Activated CD4-positive, alpha-beta memory T cell treated with anti-CD3 and anti-CD28 coated beads, Interleukin-2, amount 10 ng/mL, durations not matched to agents 7 days and 5 days (primary cell): ENCODE measurements around the gene POF1B. TPM values are rescaled to one million over a fixed set of nuclear protein-coding genes. Genes with fewer than 3 reads are reported as not detected.
A peak's percentile ranks its signal among the peaks of the same experiment; 100 is the strongest.
"Not testable (repeated sequence)": the region's sequence is repeated elsewhere in the genome, so short reads cannot be mapped to it uniquely, and the experiment has no call there.

Source experiments
- CTCF ChIA-PET: fragments of 350-600 bp; sonication (Branson Sonifier 250); formaldehyde crosslinking; loops from one replicate; lab custom pipeline; 2021; ENCODE audit warnings: antibody characterized with exemption, inconsistent platforms; lab: Charles Lee
- POLR2A ChIA-PET: fragments of 350-600 bp; sonication (Branson Sonifier 250); formaldehyde crosslinking; loops from one replicate; lab custom pipeline; 2021; ENCODE audit warnings: antibody characterized with exemption; lab: Charles Lee
- DNase-seq: peaks from one replicate; pipeline ENCODE4 v3.0.0-alpha.2; 2020
- H3K27ac Mint-ChIP-seq: one replicate; pipeline ENCODE4 v1.8.0; 2021; ENCODE audit warnings: mild to moderate bottlenecking, mixed read lengths
- H3K27me3 Mint-ChIP-seq: one replicate; pipeline ENCODE4 v1.8.0; 2021; ENCODE audit warnings: mixed read lengths
- H3K36me3 Mint-ChIP-seq: one replicate; pipeline ENCODE4 v1.8.0; 2021; ENCODE audit warnings: low read depth, mixed read lengths
- H3K4me1 Mint-ChIP-seq: one replicate; pipeline ENCODE4 v1.8.0; 2021; ENCODE audit warnings: mixed read lengths
- H3K4me3 Mint-ChIP-seq: one replicate; pipeline ENCODE4 v1.8.0; 2021; ENCODE audit warnings: mild to moderate bottlenecking, mixed read lengths
- H3K9me3 Mint-ChIP-seq: one replicate; pipeline ENCODE4 v1.8.0; 2021; ENCODE audit warnings: mixed read lengths
- total RNA-seq, 2 experiments: library from RNA; stranded (reverse); gene quantifications; one replicate each; pipeline ENCODE4 v1.2.3, GENCODE V29; 2021

POF1B gene
- total RNA-seq, 2 experiments from 2014 or later: 0.33 to 0.35 TPM

DNA sequence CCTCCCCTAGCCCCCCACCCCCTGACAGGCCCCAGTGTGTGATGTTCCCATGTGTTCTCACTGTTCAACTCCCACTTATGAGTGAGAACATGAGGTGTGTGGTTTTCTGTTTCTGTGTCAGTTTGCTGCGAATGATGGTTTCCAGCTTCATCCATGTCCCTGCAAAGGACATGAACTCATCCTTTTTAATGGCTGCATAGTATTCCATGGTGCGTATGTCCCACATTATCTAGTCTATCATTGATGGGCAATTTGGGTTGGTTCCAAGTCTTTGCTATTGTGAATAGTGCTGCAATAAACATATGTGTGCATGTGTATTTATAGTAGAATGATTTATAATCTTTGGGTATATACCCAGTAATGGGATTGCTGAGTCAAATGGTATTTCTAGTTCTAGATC is 68.1 kb downstream of the POF1B start:
- not testable (repeated sequence) for DNase-seq

DNA sequence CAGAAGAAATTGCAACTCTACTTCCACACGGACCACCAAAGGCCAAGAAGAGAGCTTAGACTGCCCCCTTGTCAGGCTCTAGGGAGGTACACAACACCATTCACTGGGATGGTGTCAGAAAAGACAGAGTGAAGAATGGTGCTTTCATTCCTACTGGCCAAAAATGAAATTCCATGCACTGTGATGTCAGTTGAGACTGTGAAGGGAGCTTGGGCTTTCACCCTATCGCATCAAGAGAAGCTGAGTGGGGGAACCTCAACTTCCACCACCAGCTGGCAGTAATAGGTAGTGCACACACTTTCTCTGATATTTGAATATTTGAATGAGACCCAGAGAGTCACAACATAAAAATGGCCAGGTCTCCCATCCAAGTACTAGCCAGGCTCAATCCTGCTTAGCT is 69.7 kb downstream of the POF1B start:
- ChIA-PET CTCF (no interaction called here), POLR2A (no interaction called here)
- no peak overlapping the region for H3K4me3 Mint-ChIP-seq
- no peak for DNase-seq
- H3K4me1 Mint-ChIP-seq: no peaks in the 10 kb centered on the region
- no peaks in the 10 kb centered on the region for H3K9me3 Mint-ChIP-seq
- no peaks in the 10 kb centered on the region for H3K27me3 Mint-ChIP-seq
- H3K27ac Mint-ChIP-seq: no peak overlapping the region
- H3K36me3 Mint-ChIP-seq: no peaks in the 10 kb centered on the region

More for the DNA sequence above, 68.1 kb downstream of the POF1B start:
- H3K9me3 Mint-ChIP-seq, H3K27me3 Mint-ChIP-seq, H3K36me3 Mint-ChIP-seq, H3K4me3 Mint-ChIP-seq, CTCF ChIA-PET, POLR2A ChIA-PET, H3K27ac Mint-ChIP-seq, H3K4me1 Mint-ChIP-seq: not testable (repeated sequence)

DNA sequence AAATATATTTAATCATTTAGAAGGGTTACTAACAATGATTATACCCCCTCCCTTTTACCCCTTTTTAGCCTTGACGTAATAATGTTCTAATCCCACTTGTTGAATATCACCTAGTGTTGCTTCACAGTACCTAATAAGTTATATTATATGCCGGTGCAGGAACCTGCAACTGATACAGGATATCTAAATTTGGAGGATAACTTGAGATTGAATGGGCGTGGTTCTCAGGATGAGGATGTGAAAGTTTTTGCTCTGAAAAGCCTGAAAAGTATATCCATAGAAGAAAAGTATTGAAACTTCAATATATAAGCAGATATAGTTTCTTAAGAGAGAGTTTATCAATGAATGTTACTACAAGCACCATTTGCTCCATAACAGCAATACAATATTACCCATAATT is 75.9 kb downstream of the POF1B start:
- Mint-ChIP-seq H3K27ac (no peak overlapping the region), H3K9me3 (no peaks in the 10 kb centered on the region), H3K4me3 (no peak overlapping the region), H3K4me1 (no peaks in the 10 kb centered on the region), H3K36me3 (no peaks in the 10 kb centered on the region), H3K27me3 (no peaks in the 10 kb centered on the region)
- ChIA-PET POLR2A (no interaction called here), CTCF (no interaction called here)
- no peak for DNase-seq

- ChIA-PET CTCF (no interaction called here), POLR2A (no interaction called here)
- no peak for DNase-seq
- Mint-ChIP-seq H3K27ac (no peak overlapping the region), H3K4me1 (no peaks in the 10 kb centered on the region), H3K27me3 (no peaks in the 10 kb centered on the region), H3K4me3 (no peak overlapping the region), H3K9me3 (no peaks in the 10 kb centered on the region), H3K36me3 (no peaks in the 10 kb centered on the region)
These were observed 90.3 kb downstream of the POF1B start for GRCh38 chrX:85288992-85289723.

- DNase-seq, H3K27ac Mint-ChIP-seq, H3K4me1 Mint-ChIP-seq, H3K4me3 Mint-ChIP-seq, H3K9me3 Mint-ChIP-seq, H3K27me3 Mint-ChIP-seq, H3K36me3 Mint-ChIP-seq, POLR2A ChIA-PET, CTCF ChIA-PET: not testable (repeated sequence)
These were observed 94.2 kb downstream of the POF1B start for GRCh38 chrX:85285286-85285685.

- H3K27me3 Mint-ChIP-seq: peaks cover 22% of the 10 kb centered on the region
- H3K9me3 Mint-ChIP-seq: no peaks in the 10 kb centered on the region
- H3K4me1 Mint-ChIP-seq: peaks cover 5% of the 10 kb centered on the region
- peak overlapping the region; percentile 71 for H3K4me3 Mint-ChIP-seq
- ChIA-PET POLR2A (no interaction called here), CTCF (no interaction called here)
- H3K36me3 Mint-ChIP-seq: no peaks in the 10 kb centered on the region
- no peak for DNase-seq
- peak overlapping the region; percentile 15 for H3K27ac Mint-ChIP-seq
These were observed 134.8 kb downstream of the POF1B start for GRCh38 chrX:85244450-85245211.

DNA sequence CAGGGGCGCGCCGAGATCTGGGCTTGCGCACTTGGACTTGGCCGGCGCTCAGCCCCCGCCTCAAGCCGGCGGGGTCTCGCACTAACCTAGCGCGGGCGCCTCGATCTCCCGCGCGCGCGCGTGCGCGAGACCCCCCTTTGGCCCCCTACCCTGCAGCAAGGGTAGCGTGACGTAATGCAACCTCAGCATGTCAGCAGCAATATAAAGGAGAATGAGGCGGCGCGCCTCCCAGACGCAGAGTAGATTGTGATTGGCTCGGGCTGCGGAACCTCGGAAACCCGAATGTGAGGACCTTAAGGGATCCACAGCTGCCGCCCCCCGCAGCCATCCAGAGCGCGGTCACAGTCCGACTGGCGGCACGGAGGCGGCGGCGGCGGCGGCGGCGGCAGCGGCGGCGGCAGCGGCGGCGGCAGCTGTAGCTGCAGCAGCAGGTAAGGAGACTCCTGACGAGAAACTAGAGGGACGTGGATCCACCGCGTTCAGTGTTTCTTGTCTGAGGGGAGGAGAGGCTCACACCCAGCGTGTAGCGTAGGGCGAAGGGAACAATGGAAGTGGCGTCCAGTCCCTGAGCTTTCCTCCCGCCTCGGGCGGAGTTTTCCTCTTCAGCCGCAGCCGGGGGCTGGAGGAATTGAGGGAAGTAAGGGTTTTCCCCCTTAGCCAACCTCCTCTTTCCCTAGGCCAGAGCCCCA is 135.6 kb downstream of the POF1B start, which contains the start of the genes SATL1 and ZNF711:
Gene SATL1, minus strand, starts transcription at position 19 of the 689 bp plus-strand sequence. CDS start 134,811 bp downstream, outside the sequence.
Gene ZNF711, plus strand, starts transcription at position 231 of the 689 bp plus-strand sequence. CDS start 3,582 bp downstream, outside the sequence.
- no peaks in the 10 kb centered on the region for H3K36me3 Mint-ChIP-seq
- POLR2A ChIA-PET: no interaction called here
- CTCF ChIA-PET: no interaction called here
- H3K27ac Mint-ChIP-seq: peak within 1 kb of the TSS; percentile 15
- H3K4me1 Mint-ChIP-seq: peaks cover 5% of the 10 kb centered on the region
- H3K27me3 Mint-ChIP-seq: peaks cover 22% of the 10 kb centered on the region
- H3K4me3 Mint-ChIP-seq: peak within 1 kb of the TSS; percentile 71
- no peak for DNase-seq
- H3K9me3 Mint-ChIP-seq: no peaks in the 10 kb centered on the region

DNA sequence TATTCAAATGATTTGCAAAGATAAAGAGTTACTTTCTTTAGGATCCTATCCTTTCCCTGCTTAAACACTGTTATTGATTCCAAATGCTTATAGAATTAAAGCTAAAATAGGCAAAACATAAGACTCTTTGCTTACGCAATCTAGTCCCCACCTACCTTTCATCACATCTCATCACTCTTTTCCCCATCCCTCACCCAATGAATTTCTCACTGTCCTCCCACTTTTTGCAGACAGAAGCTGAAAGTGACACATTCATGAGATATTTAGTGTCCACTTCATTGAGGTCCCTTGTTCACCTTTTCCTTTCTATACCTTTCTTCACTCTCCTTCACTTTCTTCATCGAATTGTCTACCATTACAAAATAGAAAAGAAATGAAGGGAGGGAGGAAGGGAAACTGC is 136.3 kb downstream of the POF1B start:
- peaks cover 5% of the 10 kb centered on the region for H3K4me1 Mint-ChIP-seq
- CTCF ChIA-PET: no interaction called here
- H3K27ac Mint-ChIP-seq: no peak overlapping the region
- DNase-seq: no peak
- H3K36me3 Mint-ChIP-seq: no peaks in the 10 kb centered on the region
- POLR2A ChIA-PET: no interaction called here
- H3K4me3 Mint-ChIP-seq: no peak overlapping the region
- H3K27me3 Mint-ChIP-seq: peaks cover 22% of the 10 kb centered on the region
- H3K9me3 Mint-ChIP-seq: no peaks in the 10 kb centered on the region

Other genes with a start within 250 kb of the POF1B start
- not detected for gene SATL1, start 135.9 kb downstream of the POF1B start, total RNA-seq
- gene ZNF711, start 135.7 kb downstream of the POF1B start, total RNA-seq: under 1 TPM; 0.18 to 0.30 TPM